Ramos (cell line): ENCODE results near the gene HABP4.

Experiments
- in situ Hi-C: fragments of 300-500 bp; cut with MboI; formaldehyde crosslinking; loops from one replicate; pipeline ENCODE4 v1.14.3; 2022; ENCODE audit warnings: low sequenced_read_pairs; ENCODE audit not compliant: unreplicated experiment

The HABP4 gene

DNA sequence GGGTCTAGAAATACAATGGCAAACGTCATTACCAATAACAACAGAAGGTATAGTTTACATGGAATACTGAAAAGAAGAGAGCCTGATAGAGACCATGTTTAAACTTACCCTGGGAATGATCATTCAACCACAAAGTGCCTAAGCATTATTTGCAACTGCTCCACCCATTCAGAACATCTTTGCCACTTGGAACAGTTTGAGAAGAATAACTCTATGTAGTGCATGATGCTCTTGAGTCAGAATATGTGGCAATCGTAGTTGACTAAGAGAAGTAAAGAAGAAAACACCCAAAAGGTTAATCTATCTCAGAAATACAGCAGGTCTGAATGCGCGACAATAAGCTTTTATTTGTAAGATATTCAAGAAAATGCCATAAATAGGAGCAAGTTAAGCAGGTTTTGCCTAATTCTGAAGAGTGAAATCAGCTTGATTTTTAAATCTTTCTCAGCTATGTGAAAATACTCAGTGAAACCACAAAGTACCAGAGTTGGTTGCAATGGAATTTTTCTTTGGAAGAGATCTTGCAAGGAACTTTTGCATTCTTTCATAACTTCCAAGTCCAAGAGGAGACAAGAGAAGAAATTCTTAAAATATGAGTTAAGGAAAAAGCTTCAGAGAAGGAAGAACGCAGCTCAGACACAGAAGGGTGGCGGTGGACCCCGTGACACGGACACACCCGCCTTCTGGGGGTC lies 64.3 kb downstream of the HABP4 start:
- in situ Hi-C loops, result no loop called here

DNA sequence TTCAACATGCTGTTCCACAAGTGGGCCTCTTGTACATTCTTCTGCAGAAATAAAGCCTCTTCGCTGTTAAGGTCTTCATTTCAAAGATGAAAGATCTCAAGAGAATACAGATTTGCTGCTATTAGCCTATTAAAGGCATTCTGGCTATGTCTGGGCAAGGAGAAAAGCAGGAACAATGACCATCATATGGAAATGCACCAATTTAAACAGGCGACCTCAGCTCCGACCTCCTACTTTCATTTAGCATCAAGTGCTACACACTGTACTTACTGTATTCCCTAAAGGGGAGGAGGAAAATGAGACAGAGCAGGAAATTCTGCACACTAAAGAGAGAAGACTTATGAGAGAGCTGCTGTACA lies 64.8 kb downstream of the HABP4 start:
- in situ Hi-C loops, result no loop called here

DNA sequence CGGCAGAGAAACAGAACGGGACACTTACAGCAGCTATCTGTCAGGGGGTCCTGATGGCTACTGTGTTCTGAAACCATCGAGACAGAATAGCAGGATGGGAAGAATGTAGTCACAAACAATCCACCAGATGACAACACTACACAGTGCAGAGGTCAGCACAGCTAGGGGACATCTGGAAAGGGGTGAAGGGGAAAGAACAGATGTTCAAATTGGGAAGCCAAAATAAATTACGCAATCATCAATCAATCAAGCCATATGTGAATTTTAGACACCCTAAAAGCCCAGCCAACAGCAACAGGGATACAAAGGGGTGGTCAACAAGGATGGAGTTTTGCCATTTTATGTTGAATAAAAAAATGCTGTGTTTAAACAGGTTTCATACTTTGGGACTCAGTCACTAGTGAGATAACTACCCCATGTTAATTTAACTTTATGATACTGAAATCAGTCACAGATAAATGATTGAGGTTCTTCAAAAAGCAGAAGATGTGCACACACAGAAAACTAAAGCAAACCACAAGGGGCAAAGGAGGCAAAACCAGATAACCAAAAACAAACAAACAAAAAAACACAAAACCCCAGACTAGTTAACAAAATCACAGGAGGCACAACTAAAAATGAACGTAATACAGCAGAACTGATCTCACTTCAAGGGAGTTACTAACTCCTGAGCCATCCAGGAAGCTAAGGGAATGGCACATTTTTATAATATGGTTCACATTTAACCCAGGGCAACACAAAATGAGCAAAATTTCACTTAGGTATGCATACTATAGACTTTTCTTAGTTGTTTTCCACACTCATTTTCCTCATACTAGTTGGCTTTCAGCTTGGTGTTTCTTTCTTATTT lies 65.9 kb downstream of the HABP4 start:
- in situ Hi-C loops, result no loop called here

DNA sequence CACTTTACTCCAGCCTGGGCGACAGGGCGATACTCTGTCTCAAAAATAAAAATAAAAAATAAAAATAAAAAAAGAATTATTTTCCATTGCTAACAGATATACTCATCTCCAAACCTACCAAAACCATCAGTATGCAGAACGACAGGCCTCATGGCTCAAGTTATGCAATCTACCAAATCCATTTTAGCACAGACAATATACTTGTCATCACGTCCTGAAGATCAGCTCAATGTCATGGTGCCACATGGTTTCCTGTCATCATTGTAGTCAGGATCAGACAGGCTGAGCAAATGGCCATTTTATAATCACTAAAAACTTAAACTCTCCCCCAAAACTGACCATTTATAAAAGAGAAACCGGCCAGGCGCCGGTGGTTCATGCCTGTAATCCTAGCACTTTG lies 69.1 kb downstream of the HABP4 start:
- in situ Hi-C loops, result no loop called here

DNA sequence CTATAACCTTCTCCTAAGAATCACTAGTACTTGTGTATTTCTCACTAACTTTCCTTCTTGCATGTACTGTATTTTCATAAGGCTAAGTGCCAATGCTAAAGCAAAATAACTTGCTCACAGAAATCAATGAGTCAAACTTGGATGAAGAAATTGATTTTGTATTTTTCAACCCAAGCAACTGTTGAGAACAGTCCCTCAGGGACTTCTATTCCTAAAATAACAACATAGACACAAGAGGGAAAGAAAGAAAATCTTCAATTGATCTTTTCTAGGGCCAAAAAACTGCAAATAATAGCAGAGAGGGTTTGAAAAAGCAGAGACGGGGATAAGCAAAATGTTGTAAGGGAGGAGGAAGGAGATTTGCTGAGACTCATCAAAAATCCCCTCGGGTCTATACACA lies 69.8 kb downstream of the HABP4 start:
- in situ Hi-C loops, result no loop called here

DNA sequence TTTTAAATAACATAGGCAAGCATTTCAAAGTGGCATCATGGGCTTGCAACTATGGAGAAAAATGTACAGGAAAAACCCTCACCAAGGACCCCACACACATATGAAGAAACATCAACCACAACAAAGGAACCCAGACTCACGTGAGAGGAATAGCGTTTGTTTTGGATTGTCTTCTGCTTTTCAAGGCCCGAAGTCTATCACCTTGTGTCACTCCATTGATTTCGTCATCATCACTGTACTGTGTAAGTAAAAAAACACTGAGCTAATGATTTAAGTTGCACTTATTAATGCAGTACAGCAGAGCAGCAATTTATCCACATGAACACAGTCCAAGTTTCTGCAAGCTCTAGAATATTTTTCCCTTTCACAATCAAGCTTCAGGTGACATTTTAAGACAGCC lies 72.4 kb downstream of the HABP4 start:
- in situ Hi-C loops, result no loop called here

DNA sequence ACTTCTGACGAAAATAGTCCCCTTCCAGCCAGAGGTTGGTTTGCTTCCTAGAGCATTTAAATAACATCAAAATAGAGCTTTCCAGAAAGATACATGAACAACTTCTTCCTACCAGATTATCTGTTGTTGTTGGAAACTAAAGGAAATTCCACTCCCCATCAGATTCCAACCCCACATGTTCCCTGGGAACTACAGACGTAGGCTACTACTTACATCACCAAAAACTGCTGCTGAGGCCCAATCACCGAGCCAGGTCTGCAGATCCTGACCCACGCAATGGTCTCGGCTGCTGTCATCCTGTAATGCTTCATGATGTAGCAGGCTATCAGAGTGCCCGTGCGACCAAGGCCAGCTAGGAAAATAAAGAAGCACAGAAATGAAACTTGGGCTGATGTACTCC lies 73.4 kb downstream of the HABP4 start:
- in situ Hi-C loops, result no loop called here

DNA sequence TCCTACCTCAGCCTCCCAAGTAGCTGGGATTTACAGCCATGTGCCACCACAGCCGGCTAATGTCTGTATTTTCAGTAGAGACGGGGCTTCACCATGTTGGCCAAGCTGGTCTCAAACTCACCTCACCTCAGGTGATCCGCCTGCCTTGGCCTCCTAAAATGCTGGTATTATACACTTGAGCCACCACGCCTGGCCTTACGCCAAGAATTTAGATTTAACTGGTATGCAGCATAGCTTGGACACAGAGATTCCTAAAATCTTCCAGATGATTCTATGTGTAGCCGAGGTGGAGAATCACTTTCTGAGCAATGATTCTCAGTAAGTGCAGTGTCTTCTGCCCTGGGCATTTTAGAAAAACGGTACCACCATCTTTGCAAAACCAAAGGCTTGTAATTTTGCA lies 74.1 kb downstream of the HABP4 start:
- in situ Hi-C loops, result no loop called here

DNA sequence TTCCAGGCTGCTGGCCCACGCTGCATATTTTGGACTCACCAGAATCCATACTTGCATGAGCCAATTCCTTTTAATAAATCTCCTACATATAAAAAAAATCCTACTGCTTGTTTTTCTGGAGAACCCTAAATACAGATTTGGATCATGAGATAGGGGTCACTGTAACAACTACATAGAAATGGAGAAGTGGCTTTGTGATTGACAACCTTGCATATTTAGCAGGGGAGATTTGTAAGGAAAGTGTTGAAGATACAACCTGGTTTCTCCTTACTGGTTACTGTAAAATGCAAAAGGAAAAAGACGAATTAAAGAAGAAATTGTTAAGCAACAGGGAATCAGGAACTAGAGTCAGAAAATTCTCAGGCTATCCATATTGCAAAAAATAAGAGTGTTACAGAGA lies 74.8 kb downstream of the HABP4 start:
- in situ Hi-C loops, result no loop called here

DNA sequence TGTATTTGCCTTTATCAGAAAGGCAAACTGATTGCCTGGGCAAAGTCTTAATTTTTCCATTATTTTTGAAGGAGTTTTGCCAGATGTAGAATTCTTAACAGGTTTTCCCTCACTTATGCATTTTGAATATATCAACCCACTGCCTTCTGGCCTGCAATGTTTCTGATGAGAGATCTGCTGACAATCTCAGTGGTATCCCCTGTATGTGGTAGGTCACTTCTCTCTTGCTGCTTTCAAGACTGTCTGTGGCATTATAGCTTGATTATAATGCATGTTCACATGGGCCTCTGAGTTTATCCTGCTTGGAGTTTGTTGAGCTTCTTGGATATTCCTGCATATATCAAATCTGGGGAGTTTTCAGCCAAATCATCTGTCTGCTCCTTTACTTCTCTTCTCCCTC lies 82.2 kb downstream of the HABP4 start:
- in situ Hi-C loops, result no loop called here

DNA sequence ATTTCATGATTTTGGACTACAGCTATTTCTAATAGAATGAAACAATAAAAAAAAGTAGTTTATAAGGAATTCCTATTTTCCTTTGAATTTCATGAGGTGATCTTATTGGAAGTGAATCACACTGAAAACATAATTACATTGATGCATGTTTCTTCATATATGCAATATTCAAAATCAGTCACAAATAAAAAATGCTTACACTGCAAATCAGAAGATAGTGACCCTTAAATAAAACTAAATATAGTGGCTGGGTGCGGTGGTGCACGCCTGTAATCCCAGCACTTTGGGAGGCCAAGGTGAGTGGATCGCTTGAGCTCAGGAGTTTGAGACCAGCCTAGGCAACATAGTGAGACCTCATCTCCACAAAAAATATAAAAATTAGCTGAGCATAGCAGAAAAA lies 90.1 kb downstream of the HABP4 start:
- in situ Hi-C loops, result no loop called here
